HG03039 (cell line): Measurements from ENCODE around the gene PNP.

ENCODE experiments used
- ATAC-seq: cut with Tn5 transposase; IDR thresholded peaks from one replicate; pipeline ENCODE4 v1.9.1; 2021; ENCODE audit warnings: mild to moderate bottlenecking, moderate library complexity; ENCODE audit not compliant: unreplicated experiment

PNP gene

GRCh38 chr14:20454516-20455354 is 14.5 kb upstream of the PNP start, which contains the start of the genes APEX1 and OSGEP:
APEX1 (plus strand) TSS chr14:20455226; CDS start chr14:20455646, 420 bp downstream.
OSGEP (minus strand) TSS chr14:20454812; CDS start chr14:20454683, 129 bp downstream.
- peak; percentile 88 for ATAC-seq

DNA sequence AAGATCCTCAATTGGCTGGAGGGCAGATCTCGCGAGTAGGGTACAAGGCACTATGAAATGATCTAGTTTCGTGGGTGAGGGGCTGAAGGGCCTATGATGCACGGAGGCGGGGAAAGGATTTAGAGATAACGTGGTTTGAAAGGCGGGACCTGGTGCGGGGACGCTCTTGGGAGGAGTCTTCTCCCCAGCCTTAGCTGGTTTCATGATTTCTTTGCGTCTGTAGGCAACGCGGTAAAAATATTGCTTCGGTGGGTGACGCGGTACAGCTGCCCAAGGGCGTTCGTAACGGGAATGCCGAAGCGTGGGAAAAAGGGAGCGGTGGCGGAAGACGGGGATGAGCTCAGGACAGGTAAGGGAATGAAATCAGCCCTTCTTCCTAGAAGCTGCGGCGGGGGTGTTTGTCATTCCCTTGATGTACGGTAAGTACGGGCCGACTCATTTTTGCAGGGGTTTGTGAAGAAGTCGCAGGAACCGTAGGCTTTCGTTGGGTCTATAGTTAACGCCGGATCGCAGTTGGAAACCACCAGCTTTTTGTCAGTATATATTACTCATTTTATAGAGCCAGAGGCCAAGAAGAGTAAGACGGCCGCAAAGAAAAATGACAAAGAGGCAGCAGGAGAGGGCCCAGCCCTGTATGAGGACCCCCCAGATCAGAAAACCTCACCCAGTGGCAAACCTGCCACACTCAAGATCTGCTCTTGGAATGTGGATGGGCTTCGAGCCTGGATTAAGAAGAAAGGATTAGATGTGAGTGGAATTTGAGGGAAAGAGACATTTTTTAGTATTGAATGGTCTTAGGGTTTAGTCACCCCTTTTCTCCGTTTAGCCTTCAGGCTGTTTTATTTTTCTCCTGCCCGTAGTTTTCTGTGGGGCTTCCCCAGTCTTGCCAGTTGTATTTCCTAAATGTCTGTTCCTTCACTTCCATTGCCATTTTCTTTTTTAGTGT is 13.6 kb upstream of the PNP start:
- ATAC-seq, result peak; percentile 50

DNA sequence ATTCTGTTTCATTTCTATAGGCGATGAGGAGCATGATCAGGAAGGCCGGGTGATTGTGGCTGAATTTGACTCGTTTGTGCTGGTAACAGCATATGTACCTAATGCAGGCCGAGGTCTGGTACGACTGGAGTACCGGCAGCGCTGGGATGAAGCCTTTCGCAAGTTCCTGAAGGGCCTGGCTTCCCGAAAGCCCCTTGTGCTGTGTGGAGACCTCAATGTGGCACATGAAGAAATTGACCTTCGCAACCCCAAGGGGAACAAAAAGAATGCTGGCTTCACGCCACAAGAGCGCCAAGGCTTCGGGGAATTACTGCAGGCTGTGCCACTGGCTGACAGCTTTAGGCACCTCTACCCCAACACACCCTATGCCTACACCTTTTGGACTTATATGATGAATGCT is 12.2 kb upstream of the PNP start:
- ATAC-seq, result no peak

GRCh38 chr14:20458031-20458789 is 11.0 kb upstream of the PNP start:
- ATAC-seq, result no peak

- ATAC-seq, result peak; percentile 11
These were observed 8.6 kb upstream of the PNP start for GRCh38 chr14:20460458-20461224.

- peak; percentile 90 for ATAC-seq
These were observed 7.7 kb upstream of the PNP start, which contains the start of gene PIP4P1 for GRCh38 chr14:20461225-20462141. PIP4P1 (minus strand) TSS chr14:20461434; CDS start chr14:20461325, 109 bp downstream.

DNA sequence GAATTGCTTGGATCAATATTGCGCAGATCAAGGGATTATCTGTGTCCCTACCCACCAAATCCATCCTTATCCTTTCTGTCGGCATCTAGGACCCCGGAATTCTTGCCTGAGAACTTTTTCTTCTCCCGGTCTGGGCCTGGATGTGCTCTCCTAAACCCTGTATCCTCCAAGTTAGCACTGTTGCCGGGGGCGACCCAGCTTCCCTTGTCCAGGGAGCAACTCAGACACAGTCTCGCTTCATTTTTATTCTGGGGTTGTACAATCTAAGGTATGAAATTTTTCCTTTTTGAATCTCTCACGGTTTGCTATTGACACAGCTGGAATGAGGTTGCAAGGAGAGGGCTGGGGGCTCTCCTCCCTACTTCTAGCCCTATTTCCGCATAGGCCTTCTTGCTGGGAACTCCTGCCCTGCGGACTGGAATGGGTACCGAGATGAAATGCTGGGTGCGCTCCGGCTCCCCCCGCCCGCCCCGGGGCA is 403 bp upstream of the PNP start:
- no peak for ATAC-seq

GRCh38 chr14:20469890-20470602 is 840 bp downstream of the PNP start:
- ATAC-seq, result peak; percentile 44

DNA sequence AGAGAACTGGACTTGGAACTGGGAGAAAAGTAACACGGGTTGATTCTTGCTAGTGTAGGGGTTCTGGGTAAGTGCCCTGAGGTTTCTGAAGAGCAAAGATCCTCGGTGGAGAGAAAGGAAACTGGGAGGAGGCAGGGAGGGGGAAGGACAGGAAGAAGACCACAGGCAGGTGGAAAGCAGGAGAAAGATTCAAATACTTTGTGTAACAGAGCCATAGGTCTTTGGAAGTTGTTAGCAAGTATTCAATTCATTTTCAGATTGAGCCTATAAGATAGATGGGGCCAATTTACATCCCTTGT is 1.3 kb downstream of the PNP start:
- ATAC-seq, result no peak

GRCh38 chr14:20472536-20473169 is 3.4 kb downstream of the PNP start:
- no peak for ATAC-seq

- no peak for ATAC-seq
These were observed 7.6 kb downstream of the PNP start for GRCh38 chr14:20476776-20477175.

GRCh38 chr14:20477211-20477876 is 8.1 kb downstream of the PNP start:
- ATAC-seq, result no peak

DNA sequence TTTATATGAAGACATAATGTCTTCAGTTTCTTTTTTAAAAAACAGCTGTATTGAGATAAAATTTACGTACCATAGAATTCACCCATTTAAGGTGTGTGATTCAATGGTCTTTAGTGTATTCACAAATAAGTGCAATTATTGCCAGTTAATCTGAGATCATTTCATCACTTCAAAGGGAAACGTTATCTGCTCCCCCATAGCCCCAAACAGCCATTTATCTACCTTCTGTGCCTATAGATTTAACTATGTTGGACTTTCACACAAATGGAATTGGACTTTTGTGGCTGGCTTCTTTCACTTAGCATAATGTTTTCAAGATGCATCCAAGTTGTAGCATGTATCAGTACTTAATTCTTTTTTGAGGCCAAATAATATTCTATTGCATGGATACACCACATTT is 9.7 kb downstream of the PNP start:
- no peak for ATAC-seq

DNA sequence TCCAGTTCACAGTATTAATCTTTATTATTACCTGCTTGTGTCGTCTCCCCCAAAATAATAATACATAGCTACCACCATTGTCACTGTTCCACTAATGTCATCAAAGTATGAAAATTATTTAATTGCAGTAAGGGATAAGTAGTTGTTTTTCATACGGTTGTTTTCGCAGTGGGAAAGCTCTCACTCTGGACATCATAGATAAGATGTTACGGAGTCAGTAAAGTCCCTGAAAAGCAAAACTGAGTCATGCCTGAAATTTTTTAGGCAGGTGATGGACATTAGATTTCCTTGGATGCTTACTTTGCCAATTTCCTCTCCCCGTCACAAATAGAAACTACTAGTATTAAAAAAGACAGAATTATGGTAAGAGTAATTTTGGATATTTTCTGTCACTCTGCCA is 13.2 kb downstream of the PNP start:
- ATAC-seq, result no peak

DNA sequence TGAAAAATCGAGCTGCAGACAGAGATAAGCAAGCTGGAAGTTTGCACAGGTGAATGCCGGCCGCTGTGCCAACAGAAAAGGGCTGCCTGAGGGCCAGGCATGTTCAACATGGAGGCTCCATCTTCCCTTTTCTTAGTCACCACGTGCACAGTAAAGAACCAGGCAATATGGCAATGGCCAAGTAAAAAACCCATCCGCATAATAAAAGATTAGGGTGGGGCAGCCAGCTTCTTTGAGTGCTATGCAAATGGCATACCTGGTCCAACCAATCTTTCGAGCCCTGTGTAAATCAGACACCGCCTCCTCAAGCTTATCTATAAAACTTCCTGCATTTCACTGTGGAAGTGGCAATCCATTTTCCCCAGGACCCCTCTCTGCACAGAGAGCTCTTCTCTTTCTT is 16.7 kb downstream of the PNP start:
- no peak for ATAC-seq

GRCh38 chr14:20486684-20487395 is 17.6 kb downstream of the PNP start:
- no peak for ATAC-seq

DNA sequence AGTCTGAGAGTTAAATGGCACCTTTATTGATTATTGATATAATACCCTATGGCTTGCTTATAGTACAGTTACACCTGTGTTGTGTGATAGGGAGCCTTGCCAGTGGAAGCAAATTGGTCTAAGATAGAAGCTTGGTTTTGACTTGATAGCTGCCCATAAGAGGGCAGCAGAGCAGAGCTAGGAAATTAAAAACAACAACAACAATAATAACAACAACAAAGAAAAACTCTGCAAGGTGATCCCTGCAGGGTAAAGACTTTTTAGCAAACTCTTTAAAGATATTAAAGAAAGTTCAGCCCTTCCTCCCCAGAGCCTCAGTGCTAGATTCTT is 18.2 kb downstream of the PNP start:
- no peak for ATAC-seq
